Measurements from ENCODE around the gene CDH9. TPM values are rescaled to one million over a fixed set of nuclear protein-coding genes. Genes with fewer than 3 reads are reported as not detected.

The CDH9 gene
- total RNA-seq, 1 donor from 2014 or later = not detected

DNA sequence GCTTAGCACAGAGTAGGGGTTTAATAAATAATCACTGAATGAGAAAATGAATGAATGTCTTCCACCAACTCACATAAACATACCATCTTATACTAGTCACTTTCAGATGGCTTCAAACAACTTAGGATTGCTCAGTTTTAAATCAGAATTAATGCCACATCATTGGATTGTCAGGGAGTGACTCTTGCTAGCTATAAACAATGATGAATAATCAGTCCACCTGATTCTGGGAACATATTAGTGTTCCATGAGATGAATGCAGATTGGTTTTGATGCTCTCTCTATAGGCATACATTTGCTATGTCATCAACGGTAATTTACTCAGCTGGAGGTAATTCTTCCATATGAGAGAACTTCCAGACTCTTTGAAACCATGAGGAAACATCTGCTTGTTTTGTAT, 97.4 kb downstream of the CDH9 start:
- Mint-ChIP-seq H3K4me3 (ENCODE audit: unreplicated experiment) (no peak overlapping the region), H3K4me1 (ENCODE audit: low read depth) (no peaks in the 10 kb centered on the region), H3K36me3 (ENCODE audit: low read depth) (no peaks in the 10 kb centered on the region), H3K27ac (ENCODE audit: unreplicated experiment) (no peak overlapping the region), H3K27me3 (ENCODE audit: low read depth) (peaks cover 2% of the 10 kb centered on the region), H3K9me3 (ENCODE audit: low read depth) (no peaks in the 10 kb centered on the region)
- DNase-seq (ENCODE audit: low spot score) = no peak
- TF ChIP-seq, protein P1, sequence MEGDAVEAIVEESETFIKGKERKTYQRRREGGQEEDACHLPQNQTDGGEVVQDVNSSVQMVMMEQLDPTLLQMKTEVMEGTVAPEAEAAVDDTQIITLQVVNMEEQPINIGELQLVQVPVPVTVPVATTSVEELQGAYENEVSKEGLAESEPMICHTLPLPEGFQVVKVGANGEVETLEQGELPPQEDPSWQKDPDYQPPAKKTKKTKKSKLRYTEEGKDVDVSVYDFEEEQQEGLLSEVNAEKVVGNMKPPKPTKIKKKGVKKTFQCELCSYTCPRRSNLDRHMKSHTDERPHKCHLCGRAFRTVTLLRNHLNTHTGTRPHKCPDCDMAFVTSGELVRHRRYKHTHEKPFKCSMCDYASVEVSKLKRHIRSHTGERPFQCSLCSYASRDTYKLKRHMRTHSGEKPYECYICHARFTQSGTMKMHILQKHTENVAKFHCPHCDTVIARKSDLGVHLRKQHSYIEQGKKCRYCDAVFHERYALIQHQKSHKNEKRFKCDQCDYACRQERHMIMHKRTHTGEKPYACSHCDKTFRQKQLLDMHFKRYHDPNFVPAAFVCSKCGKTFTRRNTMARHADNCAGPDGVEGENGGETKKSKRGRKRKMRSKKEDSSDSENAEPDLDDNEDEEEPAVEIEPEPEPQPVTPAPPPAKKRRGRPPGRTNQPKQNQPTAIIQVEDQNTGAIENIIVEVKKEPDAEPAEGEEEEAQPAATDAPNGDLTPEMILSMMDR (IDR thresholded peaks at IDR 0.05) = no peak

DNA sequence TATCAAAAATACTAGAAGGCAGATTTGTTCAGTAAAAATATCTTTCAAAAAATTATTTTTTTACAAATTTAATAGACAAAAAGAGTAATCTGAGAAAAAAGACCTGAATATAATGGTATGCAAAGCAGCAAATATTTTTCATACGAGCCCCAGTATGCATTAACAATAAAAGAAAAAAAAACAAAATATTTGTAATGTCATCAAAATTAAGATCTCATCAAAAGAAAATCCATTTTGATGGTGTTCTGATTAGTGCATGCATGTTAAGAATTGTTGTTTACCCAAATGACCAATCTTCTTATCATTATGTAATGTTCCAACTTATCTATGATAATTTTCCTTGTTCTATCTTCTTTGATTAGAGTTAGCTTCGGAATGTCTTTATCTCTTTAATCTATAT, 106.1 kb downstream of the CDH9 start:
- no peak overlapping the region for H3K4me3 Mint-ChIP-seq (ENCODE audit: unreplicated experiment)
- TF ChIP-seq, protein P1 (IDR thresholded peaks at IDR 0.05) = no peak
- DNase-seq (ENCODE audit: low spot score) = no peak
- no peak overlapping the region for H3K27ac Mint-ChIP-seq (ENCODE audit: unreplicated experiment)
- no peaks in the 10 kb centered on the region for H3K27me3 Mint-ChIP-seq (ENCODE audit: low read depth)
- H3K36me3 Mint-ChIP-seq (ENCODE audit: low read depth) = no peaks in the 10 kb centered on the region
- H3K4me1 Mint-ChIP-seq (ENCODE audit: low read depth) = no peaks in the 10 kb centered on the region
- H3K9me3 Mint-ChIP-seq (ENCODE audit: low read depth) = peaks cover 10% of the 10 kb centered on the region

DNA sequence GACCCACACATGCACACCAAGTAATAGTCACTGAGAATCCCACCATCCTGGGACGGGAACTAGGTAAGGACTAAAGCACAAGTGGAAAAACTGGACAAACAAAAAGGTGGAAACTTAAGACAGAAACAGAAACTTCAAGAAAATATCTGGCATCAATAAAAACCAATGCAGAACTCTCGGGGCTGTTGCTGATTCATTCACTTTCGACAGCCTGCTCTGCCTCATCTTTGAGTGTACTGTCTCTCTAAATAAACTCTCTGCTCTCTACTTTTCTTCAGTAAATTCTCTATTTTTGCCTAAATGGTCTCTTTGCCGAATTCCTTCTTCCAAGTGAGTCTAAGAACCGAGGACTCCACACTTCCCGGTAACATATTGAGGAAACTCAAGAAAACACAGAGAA, 116.9 kb downstream of the CDH9 start:
- H3K4me3 Mint-ChIP-seq (ENCODE audit: unreplicated experiment) = no peak overlapping the region
- H3K9me3 Mint-ChIP-seq (ENCODE audit: low read depth) = peaks cover 10% of the 10 kb centered on the region
- H3K4me1 Mint-ChIP-seq (ENCODE audit: low read depth) = no peaks in the 10 kb centered on the region
- DNase-seq (ENCODE audit: low spot score) = no peak
- peaks cover 1% of the 10 kb centered on the region for H3K27me3 Mint-ChIP-seq (ENCODE audit: low read depth)
- TF ChIP-seq, protein P1 (IDR thresholded peaks at IDR 0.05) = no peak
- H3K27ac Mint-ChIP-seq (ENCODE audit: unreplicated experiment) = no peak overlapping the region
- no peaks in the 10 kb centered on the region for H3K36me3 Mint-ChIP-seq (ENCODE audit: low read depth)

DNA sequence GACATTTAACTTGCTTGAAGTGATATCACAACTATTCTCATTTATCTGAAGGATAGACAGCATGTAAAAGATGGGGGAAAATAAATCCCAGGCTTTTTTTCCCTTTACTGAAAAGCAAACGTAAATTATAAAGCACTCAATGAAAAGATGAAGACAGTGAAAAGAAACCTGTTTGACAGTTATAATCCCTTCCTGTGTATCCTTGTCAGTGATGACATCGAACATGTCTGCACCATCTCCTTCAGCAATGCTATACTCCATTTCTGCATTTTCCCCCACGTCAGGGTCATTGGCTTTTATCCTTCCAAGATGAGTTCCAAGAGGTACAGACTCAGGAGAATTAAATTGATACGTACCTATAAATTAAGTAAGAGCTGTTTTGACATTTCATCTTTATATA, 134.9 kb downstream of the CDH9 start:
- Mint-ChIP-seq H3K4me3 (ENCODE audit: unreplicated experiment) (no peak overlapping the region), H3K27me3 (ENCODE audit: low read depth) (no peaks in the 10 kb centered on the region), H3K9me3 (ENCODE audit: low read depth) (peaks cover 6% of the 10 kb centered on the region), H3K27ac (ENCODE audit: unreplicated experiment) (no peak overlapping the region), H3K36me3 (ENCODE audit: low read depth) (no peaks in the 10 kb centered on the region), H3K4me1 (ENCODE audit: low read depth) (no peaks in the 10 kb centered on the region)
- no peak for DNase-seq (ENCODE audit: low spot score)
- TF ChIP-seq, protein P1 (IDR thresholded peaks at IDR 0.05) = no peak

DNA sequence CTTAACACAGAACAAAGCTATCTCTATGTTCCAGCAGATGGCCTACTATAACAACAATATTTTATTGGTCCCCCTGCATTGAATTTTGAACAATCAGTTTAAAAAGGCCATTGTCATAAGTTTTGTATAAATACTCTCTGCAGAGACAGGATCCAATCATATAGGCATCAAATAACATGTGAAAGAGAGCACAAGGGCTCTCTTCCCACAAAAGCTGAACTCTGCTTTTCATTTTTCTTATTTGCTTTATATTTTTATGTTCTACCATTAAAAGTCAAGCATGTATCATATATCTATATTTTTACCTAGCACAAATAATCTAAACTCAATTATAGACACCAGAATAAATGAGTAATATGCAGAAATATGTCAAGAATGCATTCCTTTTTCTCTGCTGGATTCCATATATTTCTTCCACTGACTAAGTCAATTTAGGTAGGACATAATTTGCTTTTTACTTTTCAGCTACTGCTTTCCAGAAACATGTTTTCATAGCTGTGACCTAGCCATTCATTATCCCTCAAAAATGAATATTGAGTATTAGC, 143.6 kb downstream of the CDH9 start:
- no peaks in the 10 kb centered on the region for H3K27me3 Mint-ChIP-seq (ENCODE audit: low read depth)
- TF ChIP-seq, protein P1 (IDR thresholded peaks at IDR 0.05) = no peak
- peaks cover 14% of the 10 kb centered on the region for H3K9me3 Mint-ChIP-seq (ENCODE audit: low read depth)
- peaks cover 20% of the 10 kb centered on the region for H3K4me1 Mint-ChIP-seq (ENCODE audit: low read depth)
- DNase-seq (ENCODE audit: low spot score) = no peak
- H3K36me3 Mint-ChIP-seq (ENCODE audit: low read depth) = no peaks in the 10 kb centered on the region
- H3K4me3 Mint-ChIP-seq (ENCODE audit: unreplicated experiment) = no peak overlapping the region
- no peak overlapping the region for H3K27ac Mint-ChIP-seq (ENCODE audit: unreplicated experiment)
